Activated naive CD4-positive, alpha-beta T cell treated with anti-CD3 and anti-CD28 coated beads, Interleukin-2, amount 50 U/mL, for 24 hours (primary cell): ENCODE measurements around the gene GLDC.
"Not testable (repeated sequence)": the region's sequence is repeated elsewhere in the genome, so short reads cannot be mapped to it uniquely, and the experiment has no call there.

ENCODE experiments used
- H3K27ac Mint-ChIP-seq: one replicate; pipeline ENCODE4 v1.8.0; 2021; ENCODE audit warnings: mild to moderate bottlenecking, mixed read lengths
- H3K27me3 Mint-ChIP-seq: one replicate; pipeline ENCODE4 v1.8.0; 2021; ENCODE audit warnings: mixed read lengths
- H3K36me3 Mint-ChIP-seq: one replicate; pipeline ENCODE4 v1.8.0; 2021; ENCODE audit warnings: mixed read lengths
- H3K4me1 Mint-ChIP-seq: one replicate; pipeline ENCODE4 v1.8.0; 2021; ENCODE audit warnings: mixed read lengths
- H3K4me3 Mint-ChIP-seq: one replicate; pipeline ENCODE4 v1.8.0; 2021; ENCODE audit warnings: mild to moderate bottlenecking, mixed read lengths
- H3K9me3 Mint-ChIP-seq: one replicate; pipeline ENCODE4 v1.8.0; 2021; ENCODE audit warnings: mixed read lengths

The GLDC gene

DNA sequence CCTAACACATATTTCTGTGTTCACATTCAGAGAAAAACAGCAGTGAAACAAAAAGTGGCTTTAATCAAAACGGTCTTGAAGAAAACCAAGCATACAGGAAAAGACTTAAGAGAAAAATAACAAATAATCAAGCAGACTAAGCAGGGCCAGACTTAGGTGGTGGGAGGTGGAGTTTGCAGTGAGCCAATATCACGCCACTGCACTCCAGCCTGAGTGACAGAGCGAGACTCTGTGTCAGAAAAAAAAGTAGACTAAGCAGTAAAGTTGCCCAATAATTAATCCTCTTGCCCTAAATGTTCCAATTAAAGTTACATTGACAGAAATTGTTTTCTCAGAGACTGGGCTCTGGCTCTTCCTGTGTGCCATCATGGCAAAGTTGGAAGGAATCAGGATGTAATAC, 26.6 kb upstream of the GLDC start:
- Mint-ChIP-seq H3K36me3 (no peaks in the 10 kb centered on the region), H3K4me3 (no peak overlapping the region), H3K4me1 (no peaks in the 10 kb centered on the region), H3K9me3 (no peaks in the 10 kb centered on the region), H3K27me3 (no peaks in the 10 kb centered on the region), H3K27ac (no peak overlapping the region)

GRCh38 chr9:6671416-6671815, 25.9 kb upstream of the GLDC start:
- Mint-ChIP-seq H3K27me3 (no peaks in the 10 kb centered on the region), H3K9me3 (no peaks in the 10 kb centered on the region), H3K4me1 (no peaks in the 10 kb centered on the region), H3K27ac (no peak overlapping the region), H3K36me3 (no peaks in the 10 kb centered on the region), H3K4me3 (no peak overlapping the region)

- Mint-ChIP-seq H3K27ac (no peak overlapping the region), H3K4me3 (no peak overlapping the region), H3K4me1 (no peaks in the 10 kb centered on the region), H3K36me3 (no peaks in the 10 kb centered on the region), H3K27me3 (no peaks in the 10 kb centered on the region), H3K9me3 (no peaks in the 10 kb centered on the region)
Measured at GRCh38 chr9:6669881-6670280, 24.4 kb upstream of the GLDC start.

GRCh38 chr9:6667633-6668280, 22.2 kb upstream of the GLDC start:
- Mint-ChIP-seq H3K9me3 (no peaks in the 10 kb centered on the region), H3K27ac (no peak overlapping the region), H3K4me1 (no peaks in the 10 kb centered on the region), H3K27me3 (no peaks in the 10 kb centered on the region), H3K36me3 (no peaks in the 10 kb centered on the region), H3K4me3 (no peak overlapping the region)

GRCh38 chr9:6667080-6667479, 21.6 kb upstream of the GLDC start:
- no peak overlapping the region for H3K4me3 Mint-ChIP-seq
- no peak overlapping the region for H3K27ac Mint-ChIP-seq
- H3K4me1 Mint-ChIP-seq = no peaks in the 10 kb centered on the region
- no peaks in the 10 kb centered on the region for H3K9me3 Mint-ChIP-seq
- H3K36me3 Mint-ChIP-seq = no peaks in the 10 kb centered on the region
- H3K27me3 Mint-ChIP-seq = no peaks in the 10 kb centered on the region

- no peak overlapping the region for H3K27ac Mint-ChIP-seq
- no peaks in the 10 kb centered on the region for H3K9me3 Mint-ChIP-seq
- no peaks in the 10 kb centered on the region for H3K36me3 Mint-ChIP-seq
- H3K4me3 Mint-ChIP-seq = no peak overlapping the region
- H3K4me1 Mint-ChIP-seq = no peaks in the 10 kb centered on the region
- no peaks in the 10 kb centered on the region for H3K27me3 Mint-ChIP-seq
Measured at GRCh38 chr9:6665628-6666027, 20.1 kb upstream of the GLDC start.

DNA sequence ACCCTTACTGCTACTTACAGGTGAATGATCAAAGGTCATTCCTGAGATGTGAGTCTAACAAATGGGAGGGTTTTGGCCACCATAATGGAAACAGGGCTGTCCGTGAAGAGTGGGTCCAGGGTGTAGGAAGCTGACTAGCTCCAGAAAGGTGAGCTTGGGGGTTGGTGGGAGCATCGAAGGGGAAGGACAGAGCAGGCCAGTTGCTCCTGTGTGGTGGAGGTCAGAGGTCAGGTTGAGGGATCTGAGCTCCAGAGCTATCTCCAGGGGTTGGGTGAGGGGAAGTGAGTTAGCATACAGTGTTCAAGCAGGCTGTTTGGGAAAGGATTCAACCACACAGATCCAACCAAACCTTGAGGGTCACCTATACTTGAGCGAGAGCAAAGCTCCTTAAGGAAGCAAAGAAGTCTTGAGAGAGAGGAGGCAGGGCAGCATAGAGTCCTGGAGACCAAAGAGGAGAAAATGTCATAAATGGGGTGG, 18.7 kb upstream of the GLDC start:
- Mint-ChIP-seq H3K9me3 (no peaks in the 10 kb centered on the region), H3K27ac (no peak overlapping the region), H3K4me3 (no peak overlapping the region), H3K36me3 (no peaks in the 10 kb centered on the region), H3K4me1 (no peaks in the 10 kb centered on the region), H3K27me3 (no peaks in the 10 kb centered on the region)

DNA sequence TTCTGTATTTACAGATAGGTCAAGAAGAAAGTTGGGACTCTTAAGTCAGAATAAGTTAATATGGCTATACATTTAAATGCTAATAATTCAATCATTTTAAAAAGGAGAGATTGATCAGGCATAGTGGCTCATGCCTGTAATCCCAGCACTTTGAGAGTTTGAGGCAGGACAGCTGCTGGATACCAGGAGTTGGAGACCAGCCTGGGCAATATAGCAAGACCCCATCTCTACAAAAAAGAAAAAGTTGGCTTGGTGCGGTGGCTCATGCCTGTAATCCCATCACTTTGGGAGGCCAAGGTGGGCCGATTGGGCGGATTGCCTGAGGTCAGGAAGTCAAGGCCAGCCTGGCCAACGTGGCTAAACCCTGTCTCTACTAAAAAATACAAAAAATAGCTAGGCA, 15.0 kb upstream of the GLDC start:
- Mint-ChIP-seq H3K9me3 (no peaks in the 10 kb centered on the region), H3K36me3 (no peaks in the 10 kb centered on the region), H3K4me1 (no peaks in the 10 kb centered on the region), H3K4me3 (no peak overlapping the region), H3K27me3 (peaks cover 2% of the 10 kb centered on the region), H3K27ac (no peak overlapping the region)

- Mint-ChIP-seq H3K27ac (no peak overlapping the region), H3K27me3 (peaks cover 6% of the 10 kb centered on the region), H3K36me3 (no peaks in the 10 kb centered on the region)
Measured at GRCh38 chr9:6658628-6659353, 13.3 kb upstream of the GLDC start.

GRCh38 chr9:6656614-6657300, 11.2 kb upstream of the GLDC start:
- Mint-ChIP-seq H3K27ac (no peak overlapping the region), H3K36me3 (no peaks in the 10 kb centered on the region), H3K4me1 (peaks cover 6% of the 10 kb centered on the region), H3K27me3 (peaks cover 10% of the 10 kb centered on the region), H3K4me3 (no peak overlapping the region), H3K9me3 (no peaks in the 10 kb centered on the region)

More at GRCh38 chr9:6658628-6659353, 13.3 kb upstream of the GLDC start:
- Mint-ChIP-seq H3K4me1 (peaks cover 6% of the 10 kb centered on the region), H3K9me3 (no peaks in the 10 kb centered on the region), H3K4me3 (no peak overlapping the region)

GRCh38 chr9:6655036-6655435, 9.5 kb upstream of the GLDC start:
- Mint-ChIP-seq H3K4me1 (peaks cover 6% of the 10 kb centered on the region), H3K9me3 (no peaks in the 10 kb centered on the region), H3K4me3 (no peak overlapping the region), H3K27me3 (peaks cover 10% of the 10 kb centered on the region), H3K27ac (no peak overlapping the region), H3K36me3 (no peaks in the 10 kb centered on the region)

DNA sequence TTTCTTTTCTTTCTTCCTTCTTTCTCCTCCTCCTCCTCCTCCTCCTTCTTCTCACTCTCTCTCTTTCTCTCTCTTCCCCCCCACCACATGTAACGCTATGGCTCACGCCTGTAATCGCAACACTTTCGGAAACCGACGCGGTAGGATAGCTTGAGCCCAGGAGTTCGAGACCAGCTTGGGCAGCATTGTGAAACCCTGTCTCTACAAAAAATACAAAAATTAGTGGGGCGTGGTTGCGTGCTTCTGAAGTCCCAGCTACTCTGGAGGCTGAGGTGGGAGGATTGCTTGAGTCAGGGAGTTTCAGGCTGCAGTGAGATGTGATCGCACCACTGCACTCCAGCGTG, 736 bp upstream of the GLDC start:
- Mint-ChIP-seq H3K27ac (no peak overlapping the region), H3K9me3 (no peaks in the 10 kb centered on the region), H3K4me1 (peaks cover 21% of the 10 kb centered on the region), H3K4me3 (peak overlapping the region; percentile 80), H3K27me3 (peaks cover 39% of the 10 kb centered on the region), H3K36me3 (peaks cover 1% of the 10 kb centered on the region)

GRCh38 chr9:6645105-6645354, 499 bp downstream of the GLDC start:
- H3K27ac Mint-ChIP-seq, H3K36me3 Mint-ChIP-seq, H3K9me3 Mint-ChIP-seq: not testable (repeated sequence)
- Mint-ChIP-seq H3K27me3 (peaks cover 44% of the 10 kb centered on the region), H3K4me3 (peak overlapping the region; percentile 84), H3K4me1 (peaks cover 21% of the 10 kb centered on the region)

- Mint-ChIP-seq H3K27ac (no peak overlapping the region), H3K4me1 (peaks cover 21% of the 10 kb centered on the region), H3K4me3 (peak overlapping the region; percentile 84), H3K9me3 (no peaks in the 10 kb centered on the region), H3K27me3 (peaks cover 49% of the 10 kb centered on the region), H3K36me3 (peaks cover 1% of the 10 kb centered on the region)
Measured at GRCh38 chr9:6644346-6645104, 1.0 kb downstream of the GLDC start.

DNA sequence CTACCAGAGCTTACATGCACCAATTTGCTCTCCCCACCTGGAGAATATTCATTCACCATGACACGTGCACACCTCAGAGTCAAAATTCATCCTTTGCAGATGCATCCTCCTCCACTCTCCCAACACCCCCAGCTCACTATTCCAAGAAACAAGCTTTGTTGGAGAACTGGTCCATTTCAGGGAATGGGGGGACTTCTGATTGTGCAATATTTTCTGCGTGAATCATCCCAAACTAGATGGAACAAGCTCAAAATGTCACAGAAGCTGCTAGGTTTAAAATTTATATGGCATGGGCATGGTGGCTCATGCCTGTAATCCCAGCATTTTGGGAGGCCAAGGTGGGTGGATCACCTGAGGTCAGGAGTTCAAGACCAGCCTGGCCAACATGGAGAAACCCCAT, 3.6 kb downstream of the GLDC start:
- Mint-ChIP-seq H3K27ac (no peak overlapping the region), H3K27me3 (peaks cover 47% of the 10 kb centered on the region), H3K9me3 (no peaks in the 10 kb centered on the region), H3K4me3 (no peak overlapping the region), H3K4me1 (peaks cover 21% of the 10 kb centered on the region), H3K36me3 (peaks cover 1% of the 10 kb centered on the region)

- no peak overlapping the region for H3K4me3 Mint-ChIP-seq
- peaks cover 44% of the 10 kb centered on the region for H3K27me3 Mint-ChIP-seq
- H3K9me3 Mint-ChIP-seq = no peaks in the 10 kb centered on the region
- no peak overlapping the region for H3K27ac Mint-ChIP-seq
- H3K36me3 Mint-ChIP-seq = peaks cover 1% of the 10 kb centered on the region
- H3K4me1 Mint-ChIP-seq = peaks cover 21% of the 10 kb centered on the region
Measured at GRCh38 chr9:6641561-6641960, 4.0 kb downstream of the GLDC start.
